ENCODE data around the gene EXOC2.
"Not testable (repeated sequence)": the region's sequence is repeated elsewhere in the genome, so short reads cannot be mapped to it uniquely, and the experiment has no call there.

The EXOC2 gene

GRCh38 chr6:568954-569523, 123.9 kb downstream of the EXOC2 start:
- no peak for DNase-seq (ENCODE audit: low read depth)
- no peak overlapping the region for H3K4me3 ChIP-seq (ENCODE audit: control insufficient read depth, low read depth, low read length)
- TF ChIP-seq, protein P1, sequence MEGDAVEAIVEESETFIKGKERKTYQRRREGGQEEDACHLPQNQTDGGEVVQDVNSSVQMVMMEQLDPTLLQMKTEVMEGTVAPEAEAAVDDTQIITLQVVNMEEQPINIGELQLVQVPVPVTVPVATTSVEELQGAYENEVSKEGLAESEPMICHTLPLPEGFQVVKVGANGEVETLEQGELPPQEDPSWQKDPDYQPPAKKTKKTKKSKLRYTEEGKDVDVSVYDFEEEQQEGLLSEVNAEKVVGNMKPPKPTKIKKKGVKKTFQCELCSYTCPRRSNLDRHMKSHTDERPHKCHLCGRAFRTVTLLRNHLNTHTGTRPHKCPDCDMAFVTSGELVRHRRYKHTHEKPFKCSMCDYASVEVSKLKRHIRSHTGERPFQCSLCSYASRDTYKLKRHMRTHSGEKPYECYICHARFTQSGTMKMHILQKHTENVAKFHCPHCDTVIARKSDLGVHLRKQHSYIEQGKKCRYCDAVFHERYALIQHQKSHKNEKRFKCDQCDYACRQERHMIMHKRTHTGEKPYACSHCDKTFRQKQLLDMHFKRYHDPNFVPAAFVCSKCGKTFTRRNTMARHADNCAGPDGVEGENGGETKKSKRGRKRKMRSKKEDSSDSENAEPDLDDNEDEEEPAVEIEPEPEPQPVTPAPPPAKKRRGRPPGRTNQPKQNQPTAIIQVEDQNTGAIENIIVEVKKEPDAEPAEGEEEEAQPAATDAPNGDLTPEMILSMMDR (conservative IDR thresholded peaks at IDR 0.05; ENCODE audit: control insufficient read depth, insufficient read depth, low read depth, low read length) = no peak

- no peak overlapping the region for H3K4me3 ChIP-seq (ENCODE audit: control insufficient read depth, low read depth, low read length)
- no peak for DNase-seq (ENCODE audit: low read depth)
- TF ChIP-seq, protein P1 (conservative IDR thresholded peaks at IDR 0.05; ENCODE audit: control insufficient read depth, insufficient read depth, low read depth, low read length) = no peak
Measured at GRCh38 chr6:568085-568484, 124.9 kb downstream of the EXOC2 start.

- TF ChIP-seq, protein P1 (conservative IDR thresholded peaks at IDR 0.05; ENCODE audit: control insufficient read depth, insufficient read depth, low read depth, low read length) = no peak
- no peak overlapping the region for H3K4me3 ChIP-seq (ENCODE audit: control insufficient read depth, low read depth, low read length)
- DNase-seq (ENCODE audit: low read depth) = no peak
Measured at GRCh38 chr6:563863-564262, 129.1 kb downstream of the EXOC2 start.

- TF ChIP-seq, protein P1 (conservative IDR thresholded peaks at IDR 0.05; ENCODE audit: control insufficient read depth, insufficient read depth, low read depth, low read length) = no peak
- H3K4me3 ChIP-seq (ENCODE audit: control insufficient read depth, low read depth, low read length) = no peak overlapping the region
- DNase-seq (ENCODE audit: low read depth) = no peak
Measured at GRCh38 chr6:562052-562676, 130.8 kb downstream of the EXOC2 start.

DNA sequence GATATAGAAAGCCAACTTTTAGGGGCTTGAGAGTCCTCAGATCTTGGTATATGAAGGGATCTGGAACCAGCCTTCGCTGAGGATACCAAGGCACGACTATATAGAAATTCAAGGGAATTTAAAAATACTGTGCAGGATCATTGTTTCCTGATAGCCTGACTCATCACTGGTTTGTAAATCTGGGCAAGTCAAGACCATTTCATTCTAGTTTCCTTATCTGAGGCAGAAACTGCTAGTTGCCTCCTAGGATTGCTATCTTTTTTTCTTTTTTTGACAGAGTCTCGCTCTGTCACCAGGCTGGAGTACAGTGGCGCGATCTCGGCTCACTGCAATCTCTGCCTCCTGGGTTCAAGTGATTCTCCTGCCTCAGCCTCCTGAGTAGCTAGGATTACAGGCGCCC, 131.6 kb downstream of the EXOC2 start:
- not testable (repeated sequence) for DNase-seq (ENCODE audit: low read depth); H3K4me3 ChIP-seq (ENCODE audit: control insufficient read depth, low read depth, low read length)

GRCh38 chr6:558959-559358, 134.0 kb downstream of the EXOC2 start:
- TF ChIP-seq, protein P1 (conservative IDR thresholded peaks at IDR 0.05; ENCODE audit: control insufficient read depth, insufficient read depth, low read depth, low read length) = no peak
- H3K4me3 ChIP-seq (ENCODE audit: control insufficient read depth, low read depth, low read length) = no peak overlapping the region
- no peak for DNase-seq (ENCODE audit: low read depth)

GRCh38 chr6:558089-558488, 134.8 kb downstream of the EXOC2 start:
- no peak overlapping the region for H3K4me3 ChIP-seq (ENCODE audit: control insufficient read depth, low read depth, low read length)
- TF ChIP-seq, protein P1 (conservative IDR thresholded peaks at IDR 0.05; ENCODE audit: control insufficient read depth, insufficient read depth, low read depth, low read length) = peak; percentile 27
- peak; percentile 11 for DNase-seq (ENCODE audit: low read depth)
